Panc1 (cell line): ENCODE measurements around the gene GPC3.

ENCODE experiments used
- CTCF ChIP-seq: fragments of 450-650 bp; IDR thresholded peaks from 2 replicates; pipeline ENCODE4 v1.5.1; 2017; ENCODE audit warnings: mild to moderate bottlenecking
- SIN3A ChIP-seq: IDR thresholded peaks from 2 replicates; pipeline ENCODE4 v1.6.1; 2012; ENCODE audit warnings: low read depth, mild to moderate bottlenecking, low read length, moderate library complexity, borderline replicate concordance; ENCODE audit not compliant: insufficient read depth

GRCh38 chrX:133749370-133749769 is 236.0 kb downstream of the GPC3 start:
- TF ChIP-seq CTCF (no peak), SIN3A (no peak)
